SK-N-SH treated with all-trans-retinoic acid at 6 μM for 48 hours (cell line): Measurements from ENCODE around the gene EGFLAM.

Experiments used
- ARNTL ChIP-seq: fragments of 450-650 bp; formaldehyde crosslinking; IDR thresholded peaks from 2 replicates; pipeline ENCODE4 v1.5.0; 2020; ENCODE audit warnings: low read depth, mild to moderate bottlenecking, moderate library complexity, borderline replicate concordance
- BACH2 ChIP-seq: fragments of 250-450 bp; sonication (Bioruptor Pico); IDR thresholded peaks from 2 replicates; pipeline ENCODE4 v1.9.0; 2021; ENCODE audit warnings: mild to moderate bottlenecking, borderline replicate concordance
- GLIS3 ChIP-seq: fragments of 250-450 bp; sonication (Bioruptor Pico); IDR thresholded peaks from 2 replicates; pipeline ENCODE4 v1.5.0; 2020; ENCODE audit warnings: mild to moderate bottlenecking, moderate library complexity
- PPARA ChIP-seq: fragments of 250-450 bp; sonication (Bioruptor Pico); IDR thresholded peaks from 2 replicates; pipeline ENCODE4 v1.5.0; 2020; ENCODE audit warnings: mild to moderate bottlenecking, borderline replicate concordance
- SNAI2 ChIP-seq: fragments of 250-450 bp; sonication (Bioruptor Pico); IDR thresholded peaks from 2 replicates; pipeline ENCODE4 v1.5.0; 2020; ENCODE audit warnings: mild to moderate bottlenecking, moderate library complexity
- TOX ChIP-seq: fragments of 250-450 bp; sonication (Bioruptor Pico); IDR thresholded peaks from 2 replicates; pipeline ENCODE4 v1.8.0; 2021; ENCODE audit warnings: mild to moderate bottlenecking, moderate library complexity, borderline replicate concordance
- ZNF565 ChIP-seq: fragments of 450-650 bp; formaldehyde crosslinking; conservative IDR thresholded peaks from 2 replicates; pipeline ENCODE4 v1.5.0; 2020; ENCODE audit warnings: low read depth, mild to moderate bottlenecking, moderate library complexity
- ZNF70 ChIP-seq: fragments of 450-650 bp; formaldehyde crosslinking; IDR thresholded peaks from 2 replicates; pipeline ENCODE4 v1.5.0; 2020; ENCODE audit warnings: mild to moderate bottlenecking, moderate library complexity
- TF ChIP-seq, protein P1 (sequence below): fragments of 250-450 bp; sonication (Bioruptor Pico); IDR thresholded peaks from 2 replicates; pipeline ENCODE4 v1.5.0; 2020; ENCODE audit warnings: mild to moderate bottlenecking, moderate library complexity
- TF ChIP-seq, protein P2 (sequence below): fragments of 250-450 bp; sonication (Bioruptor Pico); IDR thresholded peaks from 2 replicates; pipeline ENCODE4 v1.5.1; 2021; ENCODE audit warnings: mild to moderate bottlenecking, moderate library complexity
- TF ChIP-seq, protein P3 (sequence below): fragments of 250-450 bp; sonication (Bioruptor Pico); IDR thresholded peaks from 2 replicates; pipeline ENCODE4 v1.8.0; 2020; ENCODE audit warnings: mild to moderate bottlenecking, moderate library complexity, borderline replicate concordance

DNA sequence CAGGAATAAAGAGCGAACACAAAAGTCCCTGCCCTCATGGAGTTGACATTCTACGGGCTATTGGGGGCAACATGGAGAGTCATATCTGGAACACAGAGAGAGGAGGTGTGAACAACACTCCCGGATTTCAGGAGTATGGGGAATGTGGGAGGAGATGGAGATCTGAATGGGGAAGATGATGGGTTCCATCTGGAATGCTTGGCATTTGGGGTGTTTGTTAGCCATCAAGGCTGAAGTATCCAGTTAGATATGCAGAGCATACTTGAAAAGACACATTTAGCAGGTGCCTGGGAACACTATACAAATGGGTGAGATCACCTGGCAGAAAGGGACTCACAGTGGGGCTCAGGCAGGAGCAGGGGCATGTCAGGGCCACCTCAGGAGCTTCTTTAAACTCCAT, 61.1 kb downstream of the EGFLAM start:
- TF ChIP-seq, protein P1, sequence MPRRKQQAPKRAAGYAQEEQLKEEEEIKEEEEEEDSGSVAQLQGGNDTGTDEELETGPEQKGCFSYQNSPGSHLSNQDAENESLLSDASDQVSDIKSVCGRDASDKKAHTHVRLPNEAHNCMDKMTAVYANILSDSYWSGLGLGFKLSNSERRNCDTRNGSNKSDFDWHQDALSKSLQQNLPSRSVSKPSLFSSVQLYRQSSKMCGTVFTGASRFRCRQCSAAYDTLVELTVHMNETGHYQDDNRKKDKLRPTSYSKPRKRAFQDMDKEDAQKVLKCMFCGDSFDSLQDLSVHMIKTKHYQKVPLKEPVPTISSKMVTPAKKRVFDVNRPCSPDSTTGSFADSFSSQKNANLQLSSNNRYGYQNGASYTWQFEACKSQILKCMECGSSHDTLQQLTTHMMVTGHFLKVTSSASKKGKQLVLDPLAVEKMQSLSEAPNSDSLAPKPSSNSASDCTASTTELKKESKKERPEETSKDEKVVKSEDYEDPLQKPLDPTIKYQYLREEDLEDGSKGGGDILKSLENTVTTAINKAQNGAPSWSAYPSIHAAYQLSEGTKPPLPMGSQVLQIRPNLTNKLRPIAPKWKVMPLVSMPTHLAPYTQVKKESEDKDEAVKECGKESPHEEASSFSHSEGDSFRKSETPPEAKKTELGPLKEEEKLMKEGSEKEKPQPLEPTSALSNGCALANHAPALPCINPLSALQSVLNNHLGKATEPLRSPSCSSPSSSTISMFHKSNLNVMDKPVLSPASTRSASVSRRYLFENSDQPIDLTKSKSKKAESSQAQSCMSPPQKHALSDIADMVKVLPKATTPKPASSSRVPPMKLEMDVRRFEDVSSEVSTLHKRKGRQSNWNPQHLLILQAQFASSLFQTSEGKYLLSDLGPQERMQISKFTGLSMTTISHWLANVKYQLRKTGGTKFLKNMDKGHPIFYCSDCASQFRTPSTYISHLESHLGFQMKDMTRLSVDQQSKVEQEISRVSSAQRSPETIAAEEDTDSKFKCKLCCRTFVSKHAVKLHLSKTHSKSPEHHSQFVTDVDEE (CRISPR knock-in tag) = no peak
- TF ChIP-seq ZNF70 (CRISPR knock-in tag) (no peak), BACH2 (CRISPR knock-in tag) (no peak), SNAI2 (CRISPR knock-in tag) (no peak), TOX (CRISPR knock-in tag) (no peak), ARNTL (CRISPR knock-in tag) (no peak), PPARA (no peak), ZNF565 (CRISPR knock-in tag) (no peak), GLIS3 (CRISPR knock-in tag) (no peak)
- TF ChIP-seq, protein P2, sequence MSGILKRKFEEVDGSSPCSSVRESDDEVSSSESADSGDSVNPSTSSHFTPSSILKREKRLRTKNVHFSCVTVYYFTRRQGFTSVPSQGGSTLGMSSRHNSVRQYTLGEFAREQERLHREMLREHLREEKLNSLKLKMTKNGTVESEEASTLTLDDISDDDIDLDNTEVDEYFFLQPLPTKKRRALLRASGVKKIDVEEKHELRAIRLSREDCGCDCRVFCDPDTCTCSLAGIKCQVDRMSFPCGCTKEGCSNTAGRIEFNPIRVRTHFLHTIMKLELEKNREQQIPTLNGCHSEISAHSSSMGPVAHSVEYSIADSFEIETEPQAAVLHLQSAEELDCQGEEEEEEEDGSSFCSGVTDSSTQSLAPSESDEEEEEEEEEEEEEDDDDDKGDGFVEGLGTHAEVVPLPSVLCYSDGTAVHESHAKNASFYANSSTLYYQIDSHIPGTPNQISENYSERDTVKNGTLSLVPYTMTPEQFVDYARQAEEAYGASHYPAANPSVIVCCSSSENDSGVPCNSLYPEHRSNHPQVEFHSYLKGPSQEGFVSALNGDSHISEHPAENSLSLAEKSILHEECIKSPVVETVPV = no peak
- TF ChIP-seq, protein P3, sequence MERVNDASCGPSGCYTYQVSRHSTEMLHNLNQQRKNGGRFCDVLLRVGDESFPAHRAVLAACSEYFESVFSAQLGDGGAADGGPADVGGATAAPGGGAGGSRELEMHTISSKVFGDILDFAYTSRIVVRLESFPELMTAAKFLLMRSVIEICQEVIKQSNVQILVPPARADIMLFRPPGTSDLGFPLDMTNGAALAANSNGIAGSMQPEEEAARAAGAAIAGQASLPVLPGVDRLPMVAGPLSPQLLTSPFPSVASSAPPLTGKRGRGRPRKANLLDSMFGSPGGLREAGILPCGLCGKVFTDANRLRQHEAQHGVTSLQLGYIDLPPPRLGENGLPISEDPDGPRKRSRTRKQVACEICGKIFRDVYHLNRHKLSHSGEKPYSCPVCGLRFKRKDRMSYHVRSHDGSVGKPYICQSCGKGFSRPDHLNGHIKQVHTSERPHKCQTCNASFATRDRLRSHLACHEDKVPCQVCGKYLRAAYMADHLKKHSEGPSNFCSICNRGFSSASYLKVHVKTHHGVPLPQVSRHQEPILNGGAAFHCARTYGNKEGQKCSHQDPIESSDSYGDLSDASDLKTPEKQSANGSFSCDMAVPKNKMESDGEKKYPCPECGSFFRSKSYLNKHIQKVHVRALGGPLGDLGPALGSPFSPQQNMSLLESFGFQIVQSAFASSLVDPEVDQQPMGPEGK (CRISPR knock-in tag) = no peak
